Measurements from ENCODE around the gene LRRN2.

DNA sequence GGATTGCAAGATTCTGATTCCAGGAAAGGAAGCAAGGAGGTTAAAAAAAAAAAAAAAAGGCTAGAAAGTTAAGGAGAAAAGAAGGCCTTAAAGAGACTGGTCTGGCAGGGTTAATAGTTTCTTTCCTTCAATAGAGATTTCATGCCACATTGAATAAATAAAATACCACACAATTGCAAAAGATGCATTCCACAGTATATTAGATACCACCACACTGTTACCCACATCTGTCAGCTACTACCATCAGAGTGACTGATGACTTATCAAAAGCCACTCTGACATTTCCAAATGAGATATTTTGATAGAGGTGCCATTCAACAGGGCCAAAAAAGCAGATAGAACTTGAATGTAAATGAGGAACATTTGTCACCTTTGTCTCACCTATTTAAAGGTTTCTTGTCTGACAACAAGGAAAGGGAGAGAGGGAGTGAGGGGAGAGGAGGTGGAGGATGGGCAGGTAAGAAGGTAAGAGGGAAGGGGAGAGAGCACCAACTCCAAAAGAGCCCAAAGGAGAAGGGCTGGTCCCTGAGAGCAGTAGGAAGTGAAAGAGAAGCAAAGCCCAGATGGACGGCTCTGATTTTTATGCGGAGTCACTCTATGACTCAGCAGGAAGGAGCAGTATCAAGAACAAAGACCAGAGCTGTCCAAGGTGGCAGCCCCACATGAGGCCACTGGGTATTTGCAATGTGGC lies 38.3 kb downstream of the LRRN2 start:
- no peak for TF ChIP-seq CTCF (IDR thresholded peaks at IDR 0.05; ENCODE audit: poor library complexity)
- no peak for TF ChIP-seq EZH2phosphoT487 (IDR thresholded peaks at IDR 0.05; ENCODE audit: low read depth, severe bottlenecking, unreplicated experiment)
- TF ChIP-seq EZH2 (IDR thresholded peaks at IDR 0.05; ENCODE audit: borderline replicate concordance), result no peak
